IMR-90 (cell line): Measurements from ENCODE around the gene SLX4IP. TPM values are rescaled to one million over a fixed set of nuclear protein-coding genes. Genes with fewer than 3 reads are reported as not detected.

Experiments used
- ATAC-seq: fragments of 200-7000 bp; cut with Tn5 transposase; 2 replicates; pipeline ENCODE4 v1.9.1; 2020; ENCODE audit warnings: low read depth, mild to moderate bottlenecking, moderate library complexity
- BruUV-seq: library from RNA; stranded (reverse); fragments of 400-500 nt; replicated peaks from 2 replicates; lab custom pipeline; 2021; lab: Mats Ljungman, UMichigan
- CTCF ChIA-PET: fragments of 300-600 bp; formaldehyde crosslinking; extraction: SDS; loops from one replicate; lab custom pipeline; 2021; ENCODE audit warnings: antibody characterized with exemption; lab: Yijun Ruan, JAX
- POLR2A ChIA-PET: fragments of 300-600 bp; sonication (Branson Sonifier 250); formaldehyde crosslinking; loops from one replicate; lab custom pipeline; 2022; ENCODE audit warnings: antibody characterized with exemption; ENCODE audit not compliant: unreplicated experiment; lab: Charles Lee
- DNase-seq: peaks from one replicate; pipeline ENCODE4 v3.0.0; 2013
- H2AFZ ChIP-seq: replicated peaks from 2 replicates; pipeline ENCODE3; 2013; ENCODE audit warnings: low read length, mild to moderate bottlenecking; ENCODE audit not compliant: poor library complexity
- H2AK5ac ChIP-seq: 2 replicates; pipeline ENCODE4 v1.6.1; 2013; ENCODE audit warnings: low read depth, low read length, inconsistent platforms
- H2AK9ac ChIP-seq: replicated peaks from 2 replicates; pipeline ENCODE3; 2013; ENCODE audit warnings: mild to moderate bottlenecking, low read depth, low read length, moderate library complexity; ENCODE audit not compliant: poor library complexity
- H2BK120ac ChIP-seq: 2 replicates; pipeline ENCODE4 v1.6.1; 2013; ENCODE audit warnings: low read depth, low read length, inconsistent platforms
- H2BK15ac ChIP-seq: 3 replicates; pipeline ENCODE4 v1.6.1; 2013; ENCODE audit warnings: low read depth, low read length, inconsistent platforms
- H2BK20ac ChIP-seq: 2 replicates; pipeline ENCODE4 v1.6.1; 2013; ENCODE audit warnings: low read depth, mild to moderate bottlenecking, inconsistent platforms, low read length, moderate library complexity
- H2BK5ac ChIP-seq: 2 replicates; pipeline ENCODE4 v1.6.1; 2013; ENCODE audit warnings: mild to moderate bottlenecking, low read depth, low read length, inconsistent platforms; ENCODE audit not compliant: poor library complexity, severe bottlenecking
- H3K14ac ChIP-seq: replicated peaks from 2 replicates; pipeline ENCODE4 v1.6.1; 2013; ENCODE audit warnings: low read depth, low read length, inconsistent platforms
- H3K18ac ChIP-seq: 2 replicates; pipeline ENCODE4 v1.6.1; 2013; ENCODE audit warnings: low read depth, low read length, control low read depth
- H3K23ac ChIP-seq: 2 replicates; pipeline ENCODE4 v1.6.1; 2013; ENCODE audit warnings: low read depth, low read length, inconsistent platforms
- H3K27ac ChIP-seq: 2 replicates; pipeline ENCODE4 v1.5.1; 2013; ENCODE audit warnings: mild to moderate bottlenecking, control low read depth, low read length; ENCODE audit not compliant: insufficient read depth
- H3K27me3 ChIP-seq: 2 replicates; pipeline ENCODE4 v1.6.1; 2013; ENCODE audit warnings: low read length; ENCODE audit not compliant: control insufficient read depth, insufficient read depth
- H3K36me3 ChIP-seq: 2 replicates; pipeline ENCODE4 v1.6.1; 2013; ENCODE audit warnings: low read length, mixed read lengths; ENCODE audit not compliant: control insufficient read depth, insufficient read depth
- H3K4ac ChIP-seq: 2 replicates; pipeline ENCODE4 v1.6.1; 2013; ENCODE audit warnings: low read depth, low read length, inconsistent platforms
- H3K4me1 ChIP-seq: 2 replicates; pipeline ENCODE4 v1.6.1; 2013; ENCODE audit warnings: low read length, mixed read lengths; ENCODE audit not compliant: control insufficient read depth, insufficient read depth
- H3K4me2 ChIP-seq: 2 replicates; pipeline ENCODE4 v1.6.1; 2013; ENCODE audit warnings: low read depth, mild to moderate bottlenecking, control low read depth, low read length, moderate library complexity
- H3K4me3 ChIP-seq: 2 replicates; pipeline ENCODE4 v1.5.1; 2013; ENCODE audit warnings: low read depth, mild to moderate bottlenecking, control low read depth, low read length, moderate library complexity; ENCODE audit not compliant: insufficient read depth
- H3K56ac ChIP-seq: 2 replicates; pipeline ENCODE4 v1.6.1; 2013; ENCODE audit warnings: low read length, inconsistent platforms; ENCODE audit not compliant: insufficient read depth; ENCODE audit errors: extremely low read depth
- H3K79me1 ChIP-seq, 2 experiments: 2 replicates each; pipeline ENCODE4 v1.6.1; 2013; ENCODE audit warnings: low read length in 2 of 2, inconsistent platforms in 1 of 2, low read depth in 1 of 2
- H3K9ac ChIP-seq: 2 replicates; pipeline ENCODE4 v1.6.1; 2013; ENCODE audit warnings: low read depth, low read length, control low read depth
- H3K9me1 ChIP-seq: 2 replicates; pipeline ENCODE4 v1.6.1; 2013; ENCODE audit warnings: low read length, inconsistent platforms; ENCODE audit not compliant: insufficient read depth
- H3K9me3 ChIP-seq: 2 replicates; pipeline ENCODE4 v1.6.1; 2013; ENCODE audit warnings: low read length; ENCODE audit not compliant: control insufficient read depth, insufficient read depth
- H4K20me1 ChIP-seq: 2 replicates; pipeline ENCODE4 v1.6.1; 2013; ENCODE audit warnings: low read length, inconsistent platforms; ENCODE audit not compliant: insufficient read depth
- H4K5ac ChIP-seq: 2 replicates; pipeline ENCODE4 v1.6.1; 2013; ENCODE audit warnings: mild to moderate bottlenecking, low read depth, low read length, control low read depth
- H4K8ac ChIP-seq, 2 experiments: 2 replicates each; pipeline ENCODE4 v1.6.1; 2013; ENCODE audit warnings: low read depth in 2 of 2, low read length in 2 of 2, control low read depth in 1 of 2, inconsistent platforms in 1 of 2
- H4K91ac ChIP-seq: 2 replicates; pipeline ENCODE4 v1.6.1; 2013; ENCODE audit warnings: low read depth, low read length, inconsistent platforms; ENCODE audit not compliant: insufficient read depth
- MAFK ChIP-seq: IDR thresholded peaks from 2 replicates; pipeline ENCODE4 v1.6.1; 2012; ENCODE audit warnings: low read depth, low read length, improper control_type of control experiment
- NFE2L2 ChIP-seq: fragments of 150-350 bp; IDR thresholded peaks from 2 replicates; pipeline ENCODE4 v1.6.1; 2016; ENCODE audit warnings: low read depth, mild to moderate bottlenecking, low read length
- RFX5 ChIP-seq: IDR thresholded peaks from 2 replicates; pipeline ENCODE4 v1.8.0; 2012; ENCODE audit warnings: low read depth, mild to moderate bottlenecking, low read length, moderate library complexity
- WGBS, 2 experiments: methylation state at CpG; one replicate each; pipeline versions ENCODE4 v1.1.5 to v1.1.7; 2013; ENCODE audit warnings: missing lambda C conversion rate in 2 of 2; ENCODE audit not compliant: insufficient read length in 1 of 2; ENCODE audit errors: extremely low coverage in 2 of 2; 5-methylcytosine and 5-hydroxymethylcytosine counted together
- dilution Hi-C: fragments of 300-500 bp; cut with HindIII; formaldehyde crosslinking; loops from one replicate; pipeline ENCODE4 v1.14.3; 2018; ENCODE audit warnings: low sequenced_read_pairs; ENCODE audit not compliant: unreplicated experiment
- in situ Hi-C: fragments of 300-500 bp; cut with MboI; formaldehyde crosslinking; loops from 3 replicates; pipeline ENCODE4 v1.14.3; 2019; ENCODE audit warnings: low sequenced_read_pairs, inconsistent platforms, mixed read lengths
- intact Hi-C: fragments of 100-400 bp; cut with micrococcal nuclease; formaldehyde crosslinking; loops from 2 replicates; pipeline ENCODE4 v1.10.0; 2022
- polyA plus RNA-seq, 3 experiments: library from polyadenylated mRNA; depleted of rRNA; stranded (reverse); fragments of >200 nt; gene quantifications; 2 replicates each; pipeline ENCODE4 v1.2.3, GENCODE V29; 2012; ENCODE audit warnings: low replicate concordance in 1 of 3
- total RNA-seq: library from RNA; depleted of rRNA; stranded (reverse); fragments of >200 nt; gene quantifications from 2 replicates; pipeline ENCODE4 v1.2.3, GENCODE V29; 2012

Gene SLX4IP
- total and polyA plus RNA-seq, 2 of the 4 experiments (the other 2 are of a cell fraction): 1.3 to 5.9 TPM

DNA sequence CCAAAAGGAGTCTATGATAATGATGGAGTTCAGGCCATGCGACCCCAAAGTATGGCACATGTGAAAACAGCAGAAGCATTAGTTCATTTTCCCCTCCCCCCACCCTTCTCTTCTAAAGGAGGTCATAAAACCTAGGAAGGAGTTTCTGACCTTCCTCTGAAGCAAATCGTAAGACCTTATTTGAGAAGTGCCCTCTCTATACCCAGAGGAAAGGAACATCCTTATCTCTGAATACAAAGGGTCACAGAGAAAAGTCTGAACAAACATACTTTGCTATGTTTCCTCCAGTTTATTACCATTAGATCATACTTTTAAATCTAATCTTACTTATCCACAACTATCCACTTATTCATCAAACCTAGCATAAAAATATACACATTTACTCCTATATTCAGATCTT is 48.6 kb downstream of the SLX4IP start:
- POLR2A ChIA-PET: no interaction called here
- Histone ChIP-seq H4K5ac (no peak overlapping the region), H2AK9ac (no peak overlapping the region), H3K23ac (no peak overlapping the region), H3K27ac (no peak overlapping the region), H2BK20ac (no peak overlapping the region), H4K91ac (no peak overlapping the region), H4K8ac (no peak overlapping the region), H3K18ac (no peak overlapping the region), H3K27me3 (no peaks in the 10 kb centered on the region), H2AFZ (no peak overlapping the region), H2BK5ac (no peak overlapping the region), H2BK15ac (no peak overlapping the region), H4K20me1 (no peaks in the 10 kb centered on the region), H3K56ac (no peak overlapping the region), H3K4me3 (no peak overlapping the region), H3K9me3 (no peaks in the 10 kb centered on the region), H3K79me1 (peaks cover 3 to 17% of the 10 kb centered on the region in 2 experiments; a peak in 3 of 4 replicates), H3K9ac (no peak overlapping the region), H3K4me2 (no peak overlapping the region), H3K9me1 (no peaks in the 10 kb centered on the region), H3K4me1 (no peaks in the 10 kb centered on the region), H3K36me3 (no peaks in the 10 kb centered on the region), H3K4ac (no peak overlapping the region), H3K14ac (no peak overlapping the region), H2BK120ac (no peak overlapping the region), H2AK5ac (no peak overlapping the region)
- intact Hi-C loops: no loop called here
- no peak for DNase-seq
- CTCF ChIA-PET: no interaction called here
- in situ Hi-C loops: no loop called here
- no TSS peak for BruUV-seq
- TF ChIP-seq RFX5 (no peak), NFE2L2 (no peak), MAFK (no peak)
- no peak for ATAC-seq
- WGBS, 2 experiments: no CpG with 5 or more reads among the region's 2 CpGs
- dilution Hi-C loops: no loop called here
